PFSK-1 (cell line): ENCODE data around the gene HOXA5.

Experiments
- REST ChIP-seq, 2 experiments: IDR thresholded peaks; 2 replicates each; pipeline versions ENCODE4 v1.6.1 to v1.8.0; 2011 to 2012; ENCODE audit warnings: low read depth in 2 of 2, low read length in 2 of 2, control low read depth in 1 of 2, inconsistent platforms in 1 of 2, mild to moderate bottlenecking in 1 of 2, moderate library complexity in 1 of 2; ENCODE audit not compliant: insufficient read depth in 1 of 2
- TAF1 ChIP-seq: IDR thresholded peaks from 2 replicates; pipeline ENCODE4 v1.6.1; 2012; ENCODE audit warnings: low read length, control low read depth, borderline replicate concordance; ENCODE audit not compliant: insufficient read depth

- TF ChIP-seq TAF1 = no peak
- no peak for TF ChIP-seq REST (IDR thresholded peaks at IDR 0.05; ENCODE audit: insufficient read depth in 1 of 2, low read depth in 2 of 2, low read length in 2 of 2)
Measured at GRCh38 chr7:27110186-27111031, 33.1 kb downstream of the HOXA5 start.
